Activated CD4-positive, alpha-beta memory T cell treated with anti-CD3 and anti-CD28 coated beads for 36 hours (primary cell): ENCODE measurements around the gene ZNF668. TPM values are rescaled to one million over a fixed set of nuclear protein-coding genes. Genes with fewer than 3 reads are reported as not detected.

Experiments
- CTCF ChIA-PET: fragments of 350-600 bp; sonication (Branson Sonifier 250); formaldehyde crosslinking; loops from one replicate; lab custom pipeline; 2021; ENCODE audit warnings: antibody characterized with exemption, inconsistent platforms; lab: Charles Lee
- POLR2A ChIA-PET: fragments of 350-600 bp; sonication (Branson Sonifier 250); formaldehyde crosslinking; loops from one replicate; lab custom pipeline; 2021; ENCODE audit warnings: antibody characterized with exemption; lab: Charles Lee
- DNase-seq: peaks from one replicate; pipeline ENCODE4 v3.0.0-alpha.2; 2020
- H3K27ac Mint-ChIP-seq: one replicate; pipeline ENCODE4 v1.8.0; 2021; ENCODE audit warnings: mixed read lengths
- H3K27me3 Mint-ChIP-seq: one replicate; pipeline ENCODE4 v1.8.0; 2021; ENCODE audit warnings: mixed read lengths
- H3K36me3 Mint-ChIP-seq: one replicate; pipeline ENCODE4 v1.8.0; 2021; ENCODE audit warnings: mixed read lengths
- H3K4me1 Mint-ChIP-seq: one replicate; pipeline ENCODE4 v1.8.0; 2021; ENCODE audit warnings: low read depth, mixed read lengths
- H3K4me3 Mint-ChIP-seq: one replicate; pipeline ENCODE4 v1.8.0; 2021; ENCODE audit warnings: mild to moderate bottlenecking, mixed read lengths
- H3K9me3 Mint-ChIP-seq: one replicate; pipeline ENCODE4 v1.8.0; 2021; ENCODE audit warnings: mixed read lengths
- intact Hi-C: fragments of 100-400 bp; cut with micrococcal nuclease; formaldehyde crosslinking; loops from one replicate; pipeline ENCODE4 v1.15.1; 2023
- total RNA-seq, 2 experiments: library from RNA; stranded (reverse); gene quantifications; one replicate each; pipeline ENCODE4 v1.2.3, GENCODE V29; 2021

ZNF668 gene
- total RNA-seq, 2 experiments from 2014 or later, result 11.4 to 13.3 TPM

GRCh38 chr16:31099860-31100638 is 26.0 kb upstream of the ZNF668 start:
- intact Hi-C loops, result no loop called here
- H3K27me3 Mint-ChIP-seq, result no peaks in the 10 kb centered on the region

DNA sequence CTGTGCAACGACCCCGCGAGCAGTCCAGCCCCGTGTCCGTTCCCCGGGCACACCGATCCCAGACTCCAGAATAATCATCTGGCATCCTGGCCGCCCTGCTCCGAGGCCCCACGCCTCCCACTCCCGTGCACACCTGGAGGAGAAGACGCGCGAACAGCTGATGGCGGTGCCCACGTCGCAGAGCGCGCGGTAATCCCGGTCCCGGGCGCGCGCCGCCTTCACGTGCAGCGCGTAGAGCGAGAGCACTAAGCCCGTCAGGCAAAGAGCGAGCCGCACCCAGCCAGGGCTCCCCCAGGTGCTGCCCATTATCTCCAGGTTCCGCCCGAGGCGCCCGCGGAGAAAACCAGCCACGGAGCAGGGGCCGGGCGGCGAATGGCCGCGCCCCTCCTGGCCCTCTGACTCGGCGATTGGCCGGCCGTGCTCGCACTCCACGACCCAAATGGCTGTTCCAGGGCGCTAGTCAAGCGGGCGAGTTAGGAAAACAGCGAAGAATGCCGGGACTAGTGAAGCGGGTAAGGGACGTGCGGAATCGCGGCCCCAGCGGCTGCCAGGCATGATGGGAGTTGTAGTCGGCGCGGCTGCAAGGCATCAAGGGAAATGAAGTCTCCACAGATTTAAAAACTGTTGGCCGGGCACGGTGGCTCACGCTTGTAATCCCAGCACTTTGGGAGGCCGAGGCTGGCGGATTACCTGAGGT is 20.5 kb upstream of the ZNF668 start, which contains the start of gene VKORC1:
VKORC1 (minus strand) TSS at position 374 of the 697 bp plus-strand sequence; CDS start at position 306, 68 bp downstream.
- POLR2A ChIA-PET, result interaction anchor here (0.7 to 2.9 kb wide), 7 partner anchors 12 to 95 kb away, joined by 3 to 16 read pairs (median 3); partner anchors contain the start of genes ZNF646 and ZNF668
- Mint-ChIP-seq H3K9me3 (no peaks in the 10 kb centered on the region), H3K4me3 (peak within 1 kb of the TSS; percentile 93), H3K27me3 (no peaks in the 10 kb centered on the region), H3K4me1 (peaks cover 24% of the 10 kb centered on the region), H3K36me3 (peaks cover 6% of the 10 kb centered on the region), H3K27ac (peak within 1 kb of the TSS; percentile 84)
- peak; percentile 95 for DNase-seq
- CTCF ChIA-PET, result interaction anchor here (0.7 to 2.7 kb wide), 5 partner anchors 48 to 153 kb away, joined by 3 to 11 read pairs (median 3); partner anchors contain the start of gene HSD3B7
- intact Hi-C loops, result loop anchor here (1.0 to 5.0 kb wide), 7 partner anchors 14 to 774 kb away; partner anchors contain the start of genes BCKDK, HSD3B7, KAT8 and SETD1A

More at GRCh38 chr16:31099860-31100638, 26.0 kb upstream of the ZNF668 start:
- Mint-ChIP-seq H3K4me1 (peaks cover 9% of the 10 kb centered on the region), H3K4me3 (no peak overlapping the region), H3K36me3 (no peaks in the 10 kb centered on the region), H3K9me3 (peaks cover 4% of the 10 kb centered on the region), H3K27ac (no peak overlapping the region)
- ChIA-PET CTCF (interaction anchor here (1.0 to 2.0 kb wide), 4 partner anchors 18 to 158 kb away, joined by 3 to 6 read pairs (median 3); partner anchors contain the start of gene KAT8), POLR2A (no interaction called here)
- no peak for DNase-seq

DNA sequence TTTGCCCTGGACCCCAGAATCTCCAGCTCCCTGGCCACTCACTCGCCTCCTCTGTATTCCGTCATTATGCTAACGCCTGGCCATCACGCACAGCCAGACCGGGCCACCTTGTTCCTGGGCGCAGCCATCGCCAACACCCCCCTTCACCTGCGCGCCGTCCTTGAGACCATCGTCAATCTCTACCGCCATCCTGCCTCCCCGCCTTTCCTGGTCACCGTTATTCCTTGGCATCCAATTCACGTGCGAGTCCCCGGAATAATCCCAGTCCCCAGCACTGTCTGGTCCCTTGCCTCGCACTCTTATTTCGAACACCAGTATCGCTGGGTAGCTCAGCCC is 20.0 kb upstream of the ZNF668 start:
- intact Hi-C loops, result loop anchor here (1.0 to 5.0 kb wide), 6 partner anchors 15 to 775 kb away; partner anchors contain the start of genes BCKDK, HSD3B7, KAT8 and SETD1A

DNA sequence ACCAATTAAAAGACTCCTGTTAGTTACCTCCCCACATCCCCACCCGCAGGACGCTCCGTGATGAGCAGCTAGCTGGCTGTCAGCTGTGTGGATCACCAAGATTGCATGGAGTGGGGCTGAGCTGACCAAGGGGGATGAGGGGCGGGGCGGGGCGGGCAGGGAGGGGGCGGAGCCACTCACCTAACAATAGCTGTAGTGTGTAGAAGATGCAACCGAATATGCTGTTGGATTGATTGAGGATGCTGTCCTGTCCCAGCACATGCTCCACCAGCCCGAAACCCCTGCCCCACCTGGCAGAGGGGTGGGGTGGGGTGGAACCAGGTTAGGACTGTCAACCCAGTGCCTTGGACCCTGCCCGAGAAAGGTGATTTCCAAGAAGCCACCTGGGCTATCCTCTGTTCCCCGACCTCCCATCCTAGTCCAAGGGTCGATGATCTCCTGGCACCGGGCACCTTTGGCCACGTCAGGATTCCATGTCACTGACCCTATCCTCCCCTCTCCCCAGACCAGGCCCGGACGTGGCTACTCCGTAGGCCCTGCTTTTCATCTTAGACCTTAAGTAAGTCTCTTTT is 19.2 kb upstream of the ZNF668 start:
- no peaks in the 10 kb centered on the region for H3K27me3 Mint-ChIP-seq
- no peaks in the 10 kb centered on the region for H3K9me3 Mint-ChIP-seq
- ChIA-PET CTCF (interaction anchor here (1.0 to 2.0 kb wide), 2 partner anchors 20 to 49 kb away, joined by 3 to 11 read pairs; no protein-coding TSS in a partner anchor), POLR2A (interaction anchor here (0.9 to 2.9 kb wide), 5 partner anchors 11 to 907 kb away, joined by 3 to 16 read pairs (median 3); partner anchors contain the start of genes ZNF646 and ZNF668)
- DNase-seq, result peak; percentile 31
- H3K27ac Mint-ChIP-seq, result no peak overlapping the region
- peaks cover 24% of the 10 kb centered on the region for H3K4me1 Mint-ChIP-seq
- H3K36me3 Mint-ChIP-seq, result peaks cover 11% of the 10 kb centered on the region
- peak overlapping the region; percentile 93 for H3K4me3 Mint-ChIP-seq
- intact Hi-C loops, result loop anchor here (5.0 kb wide), 1 partner anchor 136 kb away; the partner anchor contains the start of gene SETD1A

More for the DNA sequence above, 20.0 kb upstream of the ZNF668 start:
- H3K36me3 Mint-ChIP-seq, result peaks cover 9% of the 10 kb centered on the region
- peaks cover 24% of the 10 kb centered on the region for H3K4me1 Mint-ChIP-seq
- peak overlapping the region; percentile 84 for H3K27ac Mint-ChIP-seq
- H3K4me3 Mint-ChIP-seq, result peak overlapping the region; percentile 93
- ChIA-PET CTCF (interaction anchor here (0.7 to 2.7 kb wide), 5 partner anchors 48 to 152 kb away, joined by 3 to 11 read pairs (median 3); partner anchors contain the start of gene HSD3B7), POLR2A (interaction anchor here (0.7 to 2.9 kb wide), 8 partner anchors 12 to 908 kb away, joined by 3 to 16 read pairs (median 3); partner anchors contain the start of genes ZNF646 and ZNF668)
- no peaks in the 10 kb centered on the region for H3K9me3 Mint-ChIP-seq
- H3K27me3 Mint-ChIP-seq, result no peaks in the 10 kb centered on the region
- no peak for DNase-seq

DNA sequence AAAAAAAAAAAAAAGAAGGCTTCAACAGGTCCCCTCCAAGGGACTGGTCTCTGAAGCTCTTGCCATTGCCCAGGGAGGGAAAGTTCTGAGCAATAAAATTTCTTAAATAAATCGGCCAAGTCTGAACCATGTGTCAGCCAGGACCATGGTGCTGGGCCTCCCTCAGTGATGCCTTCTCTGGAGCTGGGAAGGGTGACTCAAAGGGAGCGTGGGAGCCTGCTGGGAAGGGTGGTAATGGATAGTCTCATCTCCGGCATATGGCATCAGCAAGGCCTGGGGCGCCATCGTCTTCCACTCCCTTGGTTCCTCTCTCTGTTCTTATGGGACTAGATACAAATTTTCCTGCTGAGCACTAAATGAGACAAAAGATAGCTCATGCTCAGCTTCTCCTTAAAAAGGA is 18.3 kb upstream of the ZNF668 start:
- intact Hi-C loops, result loop anchor here (5.0 kb wide), 1 partner anchor 135 kb away; the partner anchor contains the start of gene SETD1A
- CTCF ChIA-PET, result interaction anchor here (0.6 to 1.0 kb wide), 2 partner anchors 19 to 192 kb away, joined by 3 read pairs; no protein-coding TSS in a partner anchor

DNA sequence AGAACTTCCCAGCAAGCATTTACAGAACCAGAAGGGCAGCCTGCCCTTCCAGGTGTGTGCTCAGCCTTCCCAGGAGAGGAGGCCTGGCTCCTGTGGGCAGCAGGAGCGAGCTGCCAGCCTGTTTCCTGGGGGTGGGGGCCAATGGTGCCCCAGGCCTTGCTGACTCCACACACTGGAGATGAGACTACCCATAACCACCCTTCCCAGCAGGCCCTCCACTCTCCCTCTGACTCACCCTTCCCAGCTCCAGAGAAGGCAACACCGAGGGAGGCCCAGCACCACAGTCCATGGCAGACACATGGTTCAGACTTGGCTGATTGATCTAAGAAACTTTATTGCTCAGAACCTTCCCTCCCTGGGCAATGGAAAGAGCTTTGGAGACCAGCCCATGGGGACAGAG is 16.5 kb upstream of the ZNF668 start:
- intact Hi-C loops, result loop anchor here (5.0 kb wide), 1 partner anchor 133 kb away; the partner anchor contains the start of gene SETD1A
- Mint-ChIP-seq H3K36me3 (peaks cover 11% of the 10 kb centered on the region), H3K27ac (no peak overlapping the region), H3K4me3 (no peak overlapping the region), H3K4me1 (peaks cover 19% of the 10 kb centered on the region), H3K9me3 (no peaks in the 10 kb centered on the region), H3K27me3 (no peaks in the 10 kb centered on the region)
- CTCF ChIA-PET, result no interaction called here
- POLR2A ChIA-PET, result no interaction called here
- no peak for DNase-seq

More for the DNA sequence above, 18.3 kb upstream of the ZNF668 start:
- H3K36me3 Mint-ChIP-seq, result peaks cover 11% of the 10 kb centered on the region
- no peak overlapping the region for H3K4me3 Mint-ChIP-seq
- peaks cover 24% of the 10 kb centered on the region for H3K4me1 Mint-ChIP-seq
- H3K9me3 Mint-ChIP-seq, result no peaks in the 10 kb centered on the region
- no peak for DNase-seq
- no peak overlapping the region for H3K27ac Mint-ChIP-seq
- no peaks in the 10 kb centered on the region for H3K27me3 Mint-ChIP-seq
- POLR2A ChIA-PET, result interaction anchor here (1.1 to 2.9 kb wide), 2 partner anchors 19 to 88 kb away, joined by 3 to 16 read pairs; partner anchors contain the start of genes ZNF646 and ZNF668

- CTCF ChIA-PET, result interaction anchor here (1.2 kb wide), 1 partner anchor 104 kb away, joined by 4 read pairs; the partner anchor contains the start of gene HSD3B7
- intact Hi-C loops, result no loop called here
Measured at GRCh38 chr16:31089199-31089598, 15.2 kb upstream of the ZNF668 start.

DNA sequence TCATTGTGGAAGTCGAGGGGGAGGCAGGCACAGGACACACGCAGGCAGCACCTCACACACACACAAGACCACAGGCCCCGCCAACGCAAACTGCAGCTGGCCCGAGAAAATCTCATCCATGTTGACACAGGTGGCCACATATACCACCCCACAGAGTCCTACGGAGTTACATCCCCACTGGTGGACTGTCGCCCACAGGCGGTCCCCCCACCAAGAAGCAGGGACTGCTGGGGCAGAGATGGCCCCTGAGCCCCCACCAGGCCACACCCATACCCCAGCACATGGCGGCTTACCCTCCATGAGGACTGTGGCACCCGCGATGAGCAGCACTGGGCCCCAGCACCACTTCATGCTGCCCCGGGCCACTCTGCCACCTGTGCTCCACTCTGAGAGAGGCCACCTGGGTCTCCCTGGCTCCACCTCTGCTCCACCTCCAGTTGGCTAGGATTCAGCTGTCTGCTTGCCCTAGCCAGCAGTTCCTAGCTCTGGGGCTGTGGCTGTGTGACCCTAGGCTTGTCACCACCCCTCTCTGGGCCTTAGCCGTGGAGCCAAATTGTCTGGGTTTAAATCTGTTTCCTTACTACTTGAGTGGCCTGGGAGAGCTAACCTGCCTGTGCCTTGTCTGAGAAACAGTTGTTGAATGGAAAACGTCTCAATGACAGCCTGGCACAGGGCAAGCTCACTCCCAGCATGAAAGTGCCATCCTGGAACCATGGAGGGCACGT is 14.6 kb upstream of the ZNF668 start, which contains the start of gene PRSS53:
PRSS53 (minus strand) TSS at position 485 of the 725 bp plus-strand sequence; CDS start at position 351, 134 bp downstream.
- no peak for DNase-seq
- Mint-ChIP-seq H3K27me3 (no peaks in the 10 kb centered on the region), H3K36me3 (peaks cover 11% of the 10 kb centered on the region), H3K9me3 (no peaks in the 10 kb centered on the region), H3K27ac (no peak within 1 kb of the TSS), H3K4me1 (peaks cover 15% of the 10 kb centered on the region), H3K4me3 (no peak within 1 kb of the TSS)
- POLR2A ChIA-PET, result interaction anchor here (0.5 to 1.4 kb wide), 2 partner anchors 27 to 28 kb away, joined by 3 read pairs; no protein-coding TSS in a partner anchor
- CTCF ChIA-PET, result interaction anchor here (1.2 kb wide), 1 partner anchor 104 kb away, joined by 4 read pairs; the partner anchor contains the start of gene HSD3B7
- intact Hi-C loops, result no loop called here

More at GRCh38 chr16:31089199-31089598, 15.2 kb upstream of the ZNF668 start:
- H3K9me3 Mint-ChIP-seq, result no peaks in the 10 kb centered on the region
- POLR2A ChIA-PET, result interaction anchor here (0.5 to 1.4 kb wide), 2 partner anchors 28 kb away, joined by 3 read pairs; no protein-coding TSS in a partner anchor
- no peak overlapping the region for H3K27ac Mint-ChIP-seq
- H3K27me3 Mint-ChIP-seq, result no peaks in the 10 kb centered on the region
- H3K4me1 Mint-ChIP-seq, result peaks cover 15% of the 10 kb centered on the region
- peaks cover 11% of the 10 kb centered on the region for H3K36me3 Mint-ChIP-seq
- no peak for DNase-seq
- no peak overlapping the region for H3K4me3 Mint-ChIP-seq

DNA sequence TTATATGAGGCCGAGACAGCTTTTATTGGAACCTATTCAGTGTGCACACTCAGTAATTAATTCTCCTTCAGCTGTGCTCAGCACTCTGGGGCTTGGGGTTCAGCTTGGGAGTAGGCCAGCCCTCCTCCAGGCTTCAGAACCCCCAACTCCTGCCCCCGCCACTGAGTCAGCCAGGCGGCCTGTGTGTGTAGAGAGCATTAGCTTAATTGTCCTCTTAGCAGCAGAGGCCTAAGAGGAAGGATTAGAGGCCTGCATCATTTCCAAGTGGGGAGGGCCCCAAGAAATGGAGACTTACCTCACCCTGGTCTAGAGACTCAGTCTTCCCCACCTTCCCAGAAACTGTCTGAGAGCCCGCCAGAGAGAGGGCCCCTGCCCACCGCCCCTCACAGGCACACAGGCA is 13.9 kb upstream of the ZNF668 start:
- Mint-ChIP-seq H3K27ac (no peak overlapping the region), H3K36me3 (peaks cover 13% of the 10 kb centered on the region), H3K4me3 (no peak overlapping the region), H3K4me1 (peaks cover 11% of the 10 kb centered on the region), H3K9me3 (no peaks in the 10 kb centered on the region), H3K27me3 (no peaks in the 10 kb centered on the region)
- POLR2A ChIA-PET, result interaction anchor here (1.4 kb wide), 1 partner anchor 29 kb away, joined by 3 read pairs; no protein-coding TSS in a partner anchor
- CTCF ChIA-PET, result no interaction called here
- intact Hi-C loops, result no loop called here
- DNase-seq, result no peak

- intact Hi-C loops, result no loop called here
- peaks cover 10% of the 10 kb centered on the region for H3K36me3 Mint-ChIP-seq
- CTCF ChIA-PET, result no interaction called here
Measured at GRCh38 chr16:31087481-31087880, 13.4 kb upstream of the ZNF668 start.

More at GRCh38 chr16:31087481-31087880, 13.4 kb upstream of the ZNF668 start:
- DNase-seq, result no peak
- Mint-ChIP-seq H3K4me1 (peaks cover 6% of the 10 kb centered on the region), H3K27ac (no peak overlapping the region), H3K27me3 (no peaks in the 10 kb centered on the region), H3K4me3 (no peak overlapping the region), H3K9me3 (no peaks in the 10 kb centered on the region)
- POLR2A ChIA-PET, result interaction anchor here (1.4 kb wide), 1 partner anchor 29 kb away, joined by 3 read pairs; no protein-coding TSS in a partner anchor
